ENCODE data around the gene EIF4EBP3. TPM values are rescaled to one million over a fixed set of nuclear protein-coding genes. Genes with fewer than 3 reads are reported as not detected.
A peak's percentile ranks its signal among the peaks of the same experiment; 100 is the strongest.

EIF4EBP3 gene
- total RNA-seq, 2 experiments from 2014 or later, result 15.8 to 17.3 TPM

GRCh38 chr5:140565780-140566095, 18.3 kb downstream of the EIF4EBP3 start:
- intact Hi-C loops (cut with DNase I, micrococcal nuclease), result loop anchor here in 1 of 2 experiments (2.0 kb wide), 1 partner anchor 19 kb away; the partner anchor contains the start of gene EIF4EBP3
- CTCF ChIA-PET, result interaction anchor here (0.6 to 1.9 kb wide), 13 partner anchors 11 to 160 kb away, joined by 3 to 7 read pairs (median 3); partner anchors contain the start of genes HARS1 and HARS2
- Mint-ChIP-seq H3K27ac (peak overlapping the region; percentile 99), H3K4me3 (peak overlapping the region; percentile 98), H3K4me1 (peaks cover 58% of the 10 kb centered on the region), H3K27me3 (no peaks in the 10 kb centered on the region), H3K36me3 (ENCODE audit: low read depth) (peaks cover 42% of the 10 kb centered on the region), H3K9me3 (ENCODE audit: low read depth) (no peaks in the 10 kb centered on the region)
- POLR2A ChIA-PET, result interaction anchor here (0.6 to 1.0 kb wide), 4 partner anchors 23 to 67 kb away, joined by 3 to 7 read pairs (median 4); no protein-coding TSS in a partner anchor
- no peak for ATAC-seq
- DNase-seq, result no peak

- H3K9me3 Mint-ChIP-seq (ENCODE audit: low read depth), result no peaks in the 10 kb centered on the region
- H3K27me3 Mint-ChIP-seq, result no peaks in the 10 kb centered on the region
- CTCF ChIA-PET, result interaction anchor here (0.8 kb wide), 1 partner anchor 68 kb away, joined by 3 read pairs; no protein-coding TSS in a partner anchor
- peak overlapping the region; percentile 67 for H3K27ac Mint-ChIP-seq
- no peak for DNase-seq
- H3K4me3 Mint-ChIP-seq, result no peak overlapping the region
- peaks cover 58% of the 10 kb centered on the region for H3K4me1 Mint-ChIP-seq
- intact Hi-C loops (cut with DNase I, micrococcal nuclease), result no loop called here
- POLR2A ChIA-PET, result interaction anchor here (0.7 kb wide), 1 partner anchor 13 kb away, joined by 4 read pairs; no protein-coding TSS in a partner anchor
- ATAC-seq, result no peak
- peaks cover 42% of the 10 kb centered on the region for H3K36me3 Mint-ChIP-seq (ENCODE audit: low read depth)
Observed at GRCh38 chr5:140566665-140567064, 19.2 kb downstream of the EIF4EBP3 start.

- CTCF ChIA-PET, result interaction anchor here (0.7 to 0.8 kb wide), 2 partner anchors 67 to 214 kb away, joined by 3 read pairs; no protein-coding TSS in a partner anchor
- POLR2A ChIA-PET, result no interaction called here
- Mint-ChIP-seq H3K9me3 (ENCODE audit: low read depth) (no peaks in the 10 kb centered on the region), H3K27me3 (no peaks in the 10 kb centered on the region), H3K27ac (peak overlapping the region; percentile 67), H3K36me3 (ENCODE audit: low read depth) (peaks cover 42% of the 10 kb centered on the region), H3K4me3 (no peak overlapping the region), H3K4me1 (peaks cover 58% of the 10 kb centered on the region)
- intact Hi-C loops (cut with DNase I, micrococcal nuclease), result no loop called here
- ATAC-seq, result no peak
- no peak for DNase-seq
Observed at GRCh38 chr5:140567136-140567818, 19.8 kb downstream of the EIF4EBP3 start.

GRCh38 chr5:140567871-140568270, 20.4 kb downstream of the EIF4EBP3 start:
- H3K9me3 Mint-ChIP-seq (ENCODE audit: low read depth), result no peaks in the 10 kb centered on the region
- H3K4me3 Mint-ChIP-seq, result no peak overlapping the region
- H3K36me3 Mint-ChIP-seq (ENCODE audit: low read depth), result peaks cover 42% of the 10 kb centered on the region
- no peaks in the 10 kb centered on the region for H3K27me3 Mint-ChIP-seq
- ATAC-seq (no peak), DNase-seq (no peak)
- H3K4me1 Mint-ChIP-seq, result peaks cover 55% of the 10 kb centered on the region
- intact Hi-C loops (cut with DNase I, micrococcal nuclease), result no loop called here
- ChIA-PET CTCF (interaction anchor here (0.7 kb wide), 1 partner anchor 215 kb away, joined by 3 read pairs; no protein-coding TSS in a partner anchor), POLR2A (no interaction called here)
- H3K27ac Mint-ChIP-seq, result peak overlapping the region; percentile 95

- peaks cover 50% of the 10 kb centered on the region for H3K4me1 Mint-ChIP-seq
- intact Hi-C loops (cut with DNase I, micrococcal nuclease), result no loop called here
- ATAC-seq, result no peak
- no peaks in the 10 kb centered on the region for H3K27me3 Mint-ChIP-seq
- ChIA-PET CTCF (interaction anchor here (0.5 to 1.2 kb wide), 3 partner anchors 21 to 196 kb away, joined by 3 to 4 read pairs (median 3); partner anchors contain the start of gene EIF4EBP3), POLR2A (no interaction called here)
- no peak overlapping the region for H3K4me3 Mint-ChIP-seq
- H3K27ac Mint-ChIP-seq, result peak overlapping the region; percentile 95
- H3K36me3 Mint-ChIP-seq (ENCODE audit: low read depth), result peaks cover 42% of the 10 kb centered on the region
- H3K9me3 Mint-ChIP-seq (ENCODE audit: low read depth), result no peaks in the 10 kb centered on the region
- DNase-seq, result no peak
Observed at GRCh38 chr5:140568443-140569063, 21.1 kb downstream of the EIF4EBP3 start.

- Mint-ChIP-seq H3K4me3 (peak overlapping the region; percentile 38), H3K27me3 (no peaks in the 10 kb centered on the region), H3K36me3 (ENCODE audit: low read depth) (peaks cover 42% of the 10 kb centered on the region), H3K9me3 (ENCODE audit: low read depth) (no peaks in the 10 kb centered on the region), H3K4me1 (peaks cover 44% of the 10 kb centered on the region), H3K27ac (peak overlapping the region; percentile 95)
- no peak for DNase-seq
- POLR2A ChIA-PET, result interaction anchor here (0.6 kb wide), 1 partner anchor 447 kb away, joined by 3 read pairs; no protein-coding TSS in a partner anchor
- ATAC-seq, result no peak
- CTCF ChIA-PET, result interaction anchor here (0.5 to 1.2 kb wide), 5 partner anchors 29 to 1123 kb away, joined by 3 read pairs; no protein-coding TSS in a partner anchor
- intact Hi-C loops (cut with DNase I, micrococcal nuclease), result no loop called here
Observed at GRCh38 chr5:140569197-140569596, 21.7 kb downstream of the EIF4EBP3 start.

- Mint-ChIP-seq H3K4me3 (no peak overlapping the region), H3K9me3 (ENCODE audit: low read depth) (no peaks in the 10 kb centered on the region), H3K27me3 (no peaks in the 10 kb centered on the region), H3K36me3 (ENCODE audit: low read depth) (peaks cover 37% of the 10 kb centered on the region), H3K4me1 (peaks cover 44% of the 10 kb centered on the region), H3K27ac (peak overlapping the region; percentile 95)
- intact Hi-C loops (cut with DNase I, micrococcal nuclease), result no loop called here
- no peak for ATAC-seq
- ChIA-PET CTCF (interaction anchor here (0.6 to 1.2 kb wide), 5 partner anchors 11 to 860 kb away, joined by 3 to 5 read pairs (median 3); partner anchors contain the start of gene PCDHGA12), POLR2A (interaction anchor here (0.6 kb wide), 1 partner anchor 395 kb away, joined by 3 read pairs; the partner anchor contains the start of gene CYSTM1)
- DNase-seq, result no peak
Observed at GRCh38 chr5:140570058-140570457, 22.6 kb downstream of the EIF4EBP3 start.

- peaks cover 36% of the 10 kb centered on the region for H3K36me3 Mint-ChIP-seq (ENCODE audit: low read depth)
- H3K4me3 Mint-ChIP-seq, result no peak overlapping the region
- peak overlapping the region; percentile 95 for H3K27ac Mint-ChIP-seq
- ChIA-PET POLR2A (interaction anchor here (0.6 kb wide), 1 partner anchor 395 kb away, joined by 3 read pairs; the partner anchor contains the start of gene CYSTM1), CTCF (interaction anchor here (0.7 to 1.1 kb wide), 2 partner anchors 10 to 860 kb away, joined by 3 to 5 read pairs; partner anchors contain the start of gene PCDHGA12)
- peaks cover 43% of the 10 kb centered on the region for H3K4me1 Mint-ChIP-seq
- H3K9me3 Mint-ChIP-seq (ENCODE audit: low read depth), result no peaks in the 10 kb centered on the region
- intact Hi-C loops (cut with DNase I, micrococcal nuclease), result no loop called here
- DNase-seq (no peak), ATAC-seq (no peak)
- no peaks in the 10 kb centered on the region for H3K27me3 Mint-ChIP-seq
Observed at GRCh38 chr5:140570488-140570887, 23.0 kb downstream of the EIF4EBP3 start.

GRCh38 chr5:140571105-140571504, 23.6 kb downstream of the EIF4EBP3 start:
- intact Hi-C loops (cut with DNase I, micrococcal nuclease), result no loop called here
- DNase-seq (no peak), ATAC-seq (no peak)
- ChIA-PET POLR2A (no interaction called here), CTCF (interaction anchor here (1.5 kb wide), 1 partner anchor 64 kb away, joined by 4 read pairs; no protein-coding TSS in a partner anchor)
- Mint-ChIP-seq H3K27ac (no peak overlapping the region), H3K36me3 (ENCODE audit: low read depth) (peaks cover 32% of the 10 kb centered on the region), H3K27me3 (no peaks in the 10 kb centered on the region), H3K4me1 (peaks cover 37% of the 10 kb centered on the region), H3K4me3 (no peak overlapping the region), H3K9me3 (ENCODE audit: low read depth) (no peaks in the 10 kb centered on the region)

GRCh38 chr5:140573683-140574082, 26.2 kb downstream of the EIF4EBP3 start:
- no peaks in the 10 kb centered on the region for H3K9me3 Mint-ChIP-seq (ENCODE audit: low read depth)
- ChIA-PET POLR2A (no interaction called here), CTCF (no interaction called here)
- H3K36me3 Mint-ChIP-seq (ENCODE audit: low read depth), result peaks cover 10% of the 10 kb centered on the region
- no peak overlapping the region for H3K4me3 Mint-ChIP-seq
- intact Hi-C loops (cut with DNase I, micrococcal nuclease), result no loop called here
- no peak overlapping the region for H3K27ac Mint-ChIP-seq
- ATAC-seq (no peak), DNase-seq (no peak)
- H3K27me3 Mint-ChIP-seq, result no peaks in the 10 kb centered on the region
- H3K4me1 Mint-ChIP-seq, result peaks cover 16% of the 10 kb centered on the region

GRCh38 chr5:140574165-140574564, 26.7 kb downstream of the EIF4EBP3 start:
- DNase-seq (no peak), ATAC-seq (no peak)
- no peaks in the 10 kb centered on the region for H3K27me3 Mint-ChIP-seq
- H3K9me3 Mint-ChIP-seq (ENCODE audit: low read depth), result no peaks in the 10 kb centered on the region
- POLR2A ChIA-PET, result interaction anchor here (0.6 kb wide), 1 partner anchor 20 kb away, joined by 4 read pairs; no protein-coding TSS in a partner anchor
- no peak overlapping the region for H3K27ac Mint-ChIP-seq
- H3K4me1 Mint-ChIP-seq, result peaks cover 12% of the 10 kb centered on the region
- CTCF ChIA-PET, result interaction anchor here (0.7 kb wide), 1 partner anchor 16 kb away, joined by 3 read pairs; no protein-coding TSS in a partner anchor
- intact Hi-C loops (cut with DNase I, micrococcal nuclease), result no loop called here
- H3K4me3 Mint-ChIP-seq, result no peak overlapping the region
- H3K36me3 Mint-ChIP-seq (ENCODE audit: low read depth), result peaks cover 7% of the 10 kb centered on the region
